HepG2 (cell line): ENCODE results near the gene USP32. TPM values are rescaled to one million over a fixed set of nuclear protein-coding genes. Genes with fewer than 3 reads are reported as not detected.

Experiments
- ATAC-seq: fragments of 200-7000 bp; cut with Tn5 transposase; 3 replicates; pipeline ENCODE4 v1.9.1; 2020; ENCODE audit warnings: mild to moderate bottlenecking, moderate library complexity
- BruUV-seq: library from RNA; stranded (reverse); fragments of 400-500 nt; replicated peaks from 2 replicates; lab custom pipeline; 2021; lab: Mats Ljungman, UMichigan
- CTCF ChIA-PET: fragments of 300-600 bp; formaldehyde crosslinking; extraction: SDS; loops from one replicate; lab custom pipeline; 2021; ENCODE audit warnings: low total read pairs, inconsistent platforms, low intra/inter-chr PET ratio; lab: Yijun Ruan, JAX
- POLR2A ChIA-PET: fragments of 350-600 bp; sonication (Branson Sonifier 250); formaldehyde crosslinking; loops from one replicate; lab custom pipeline; 2020; ENCODE audit warnings: antibody characterized with exemption, inconsistent platforms; lab: Yijun Ruan, JAX
- DNase-seq: peaks from one replicate; pipeline ENCODE4 v3.0.0-alpha.2; 2015; ENCODE audit warnings: low spot score
- FAIRE-seq: peaks from 3 replicates; lab custom pipeline; 2011; peaks lifted over from hg19 to GRCh38; lab: Jason Lieb, UNC
- H2AFZ ChIP-seq: one replicate; pipeline ENCODE4 v1.6.1; 2011; ENCODE audit warnings: low read length, inconsistent platforms
- H3K27ac ChIP-seq: fragments of 300-600 bp; 3 replicates; pipeline ENCODE4 v1.8.0; 2011; ENCODE audit warnings: mixed run types, mild to moderate bottlenecking, mixed read lengths, low read length, inconsistent platforms; ENCODE audit not compliant: insufficient read depth; ENCODE audit errors: extremely low read length
- H3K27me3 ChIP-seq, 2 experiments: fragments of 200-600 bp in 1 of 2; 2 replicates in 1 of 2; 3 replicates in 1 of 2; pipeline versions ENCODE4 v1.6.0 to v1.8.0; 2011; ENCODE audit warnings: low read length in 2 of 2, mild to moderate bottlenecking in 2 of 2, moderate library complexity in 2 of 2, inconsistent platforms in 1 of 2; ENCODE audit not compliant: insufficient read depth in 2 of 2, control insufficient read depth in 1 of 2
- H3K36me3 ChIP-seq, 2 experiments: fragments of 200-600 bp in 1 of 2; replicated peaks in 1 of 2; 2 replicates in 1 of 2; 3 replicates in 1 of 2; pipeline versions ENCODE4 v1.5.1 to v1.8.0; 2011; ENCODE audit warnings: low read length in 2 of 2, inconsistent platforms in 1 of 2; ENCODE audit not compliant: insufficient read depth in 2 of 2, control insufficient read depth in 1 of 2
- H3K4me1 ChIP-seq: 2 replicates; pipeline ENCODE4 v1.5.1; 2012; ENCODE audit warnings: low read length, inconsistent platforms; ENCODE audit not compliant: insufficient read depth
- H3K4me2 ChIP-seq: 2 replicates; pipeline ENCODE4 v1.6.0; 2011; ENCODE audit warnings: low read depth, low read length, inconsistent platforms
- H3K4me3 ChIP-seq, 3 experiments: fragments of 200-600 bp in 1 of 3; sonication (generic), shearing (Covaris generic) in 1 of 3; replicated peaks in 1 of 3; 2 replicates each; pipeline ENCODE4 v1.5.1; 2011 to 2016; ENCODE audit warnings: low read length in 3 of 3, inconsistent platforms in 2 of 3, low read depth in 2 of 3, mild to moderate bottlenecking in 2 of 3, control low read depth in 1 of 3, mixed read lengths in 1 of 3; ENCODE audit not compliant: insufficient read depth in 1 of 3
- H3K79me2 ChIP-seq: one replicate; pipeline ENCODE4 v1.6.1; 2011; ENCODE audit warnings: low read length, inconsistent platforms; ENCODE audit not compliant: insufficient read depth
- H3K9ac ChIP-seq: 2 replicates; pipeline ENCODE4 v1.6.0; 2011; ENCODE audit warnings: mild to moderate bottlenecking, low read depth, low read length, inconsistent platforms; ENCODE audit not compliant: insufficient read depth
- H3K9me3 ChIP-seq: 2 replicates; pipeline ENCODE4 v1.5.1; 2012; ENCODE audit warnings: mild to moderate bottlenecking, low read length
- H4K20me1 ChIP-seq: 2 replicates; pipeline ENCODE4 v1.6.0; 2011; ENCODE audit warnings: inconsistent platforms, mild to moderate bottlenecking, low read length, moderate library complexity; ENCODE audit not compliant: insufficient read depth
- ATM ChIP-seq: fragments of 450-650 bp; IDR thresholded peaks from 2 replicates; pipeline ENCODE4 v1.7.1; 2017; ENCODE audit warnings: mild to moderate bottlenecking, borderline replicate concordance
- CREM ChIP-seq, 2 experiments: sonication (generic) in 1 of 2; formaldehyde crosslinking in 1 of 2; IDR thresholded peaks; 2 replicates each; pipeline versions ENCODE4 v1.4.0 to v1.6.1; 2016 to 2020; ENCODE audit warnings: antibody characterized with exemption in 1 of 2, mild to moderate bottlenecking in 1 of 2, missing genetic modification reagents in 1 of 2
- GABPA ChIP-seq, 2 experiments: IDR thresholded peaks; 2 replicates each; pipeline ENCODE4 v1.6.1; 2011 to 2016; ENCODE audit warnings: low read depth in 2 of 2, low read length in 1 of 2, missing biosample characterization in 1 of 2, missing genetic modification characterization in 1 of 2
- HES4 ChIP-seq: sonication (generic); formaldehyde crosslinking; IDR thresholded peaks from 2 replicates; pipeline ENCODE4 v1.9.0; 2021; ENCODE audit warnings: mild to moderate bottlenecking, missing genetic modification reagents, borderline replicate concordance
- HNRNPH1 ChIP-seq: fragments of 200-400 bp; formaldehyde crosslinking; optimal IDR thresholded peaks from 2 replicates; pipeline ENCODE3; 2017; ENCODE audit warnings: mild to moderate bottlenecking, low read depth, low read length
- PAF1 ChIP-seq: IDR thresholded peaks from 2 replicates; pipeline ENCODE4 v1.6.1; 2016; ENCODE audit warnings: missing genetic modification reagents, missing compliant biosample characterization
- REL ChIP-seq: sonication (generic); formaldehyde crosslinking; conservative IDR thresholded peaks from 2 replicates; pipeline ENCODE4 v1.8.0; 2022; ENCODE audit warnings: mild to moderate bottlenecking, missing genetic modification reagents, moderate library complexity
- TGIF2 ChIP-seq: IDR thresholded peaks from 2 replicates; pipeline ENCODE4 v1.6.1; 2016; ENCODE audit warnings: control low read depth, missing compliant biosample characterization
- ZMYM3 ChIP-seq: sonication (generic); formaldehyde crosslinking; IDR thresholded peaks from 2 replicates; pipeline ENCODE4 v1.5.1; 2020; ENCODE audit warnings: mild to moderate bottlenecking, missing genetic modification reagents
- ZNF12 ChIP-seq: sonication (generic); formaldehyde crosslinking; IDR thresholded peaks from 2 replicates; pipeline ENCODE4 v1.5.0; 2020; ENCODE audit warnings: missing genetic modification reagents
- ZNF207 ChIP-seq: fragments of 450-650 bp; IDR thresholded peaks from 2 replicates; pipeline ENCODE4 v1.6.1; 2016; ENCODE audit warnings: antibody characterized with exemption, borderline replicate concordance
- ZNF431 ChIP-seq: sonication (generic); formaldehyde crosslinking; IDR thresholded peaks from 2 replicates; pipeline ENCODE4 v1.9.0; 2022; ENCODE audit warnings: missing genetic modification reagents, low read depth, mild to moderate bottlenecking, borderline replicate concordance
- ZNF614 ChIP-seq: IDR thresholded peaks from 2 replicates; pipeline ENCODE4 v1.6.1; 2018; ENCODE audit warnings: missing biosample characterization, missing genetic modification reagents, inconsistent platforms, borderline replicate concordance
- ZNF850 ChIP-seq: sonication (generic); formaldehyde crosslinking; conservative IDR thresholded peaks from 2 replicates; pipeline ENCODE4 v1.9.0; 2021; ENCODE audit warnings: mild to moderate bottlenecking, missing genetic modification reagents
- WGBS: methylation state at CpG from one replicate; pipeline ENCODE4 v1.1.6; 2017; ENCODE audit warnings: low lambda C conversion rate; 5-methylcytosine and 5-hydroxymethylcytosine counted together
- in situ Hi-C: cut with HindIII; loops from 2 replicates; pipeline ENCODE4 v1.10.0; 2017; ENCODE audit warnings: low pct_unique_long_range_greater_than_20kb; ENCODE audit not compliant: extremely low pct_ligation_motif_present
- intact Hi-C: fragments of 100-400 bp; cut with micrococcal nuclease; formaldehyde crosslinking; loops from one replicate; pipeline ENCODE4 v1.10.0; 2022; ENCODE audit not compliant: unreplicated experiment
- polyA plus RNA-seq, 8 experiments: library from polyadenylated mRNA; depleted of rRNA in 3 of 8; stranded (reverse) in 7 of 8; unstranded in 1 of 8; fragments of >200 nt; fragmentation: Illumina TruSeq in 4 of 8; extraction: Trizol in 4 of 8; gene quantifications; 2 replicates each; pipeline versions ENCODE4 v1.2.1 to v1.2.3, GENCODE V29; 2011 to 2016; ENCODE audit warnings: low read depth in 4 of 8, missing spikeins in 1 of 8, mixed read lengths in 1 of 8; ENCODE audit not compliant: insufficient read depth in 1 of 8
- total RNA-seq, 5 experiments: library from RNA; depleted of rRNA; stranded (reverse); fragments of >200 nt; fragmentation: Illumina TruSeq; extraction: Trizol; gene quantifications; 2 replicates each; pipeline ENCODE4 v1.2.3, GENCODE V29; 2016; ENCODE audit warnings: low read depth in 1 of 5
- TF ChIP-seq, protein P1 (sequence below): sonication (generic); formaldehyde crosslinking; IDR thresholded peaks from 2 replicates; pipeline ENCODE4 v1.4.0; 2020; ENCODE audit warnings: mild to moderate bottlenecking, missing genetic modification reagents

USP32 gene
- total and polyA plus RNA-seq, 2 of the 13 experiments (the other 11 are each of a cell fraction or from before 2014, with no cell fraction given) = 24.9 to 39.9 TPM

DNA sequence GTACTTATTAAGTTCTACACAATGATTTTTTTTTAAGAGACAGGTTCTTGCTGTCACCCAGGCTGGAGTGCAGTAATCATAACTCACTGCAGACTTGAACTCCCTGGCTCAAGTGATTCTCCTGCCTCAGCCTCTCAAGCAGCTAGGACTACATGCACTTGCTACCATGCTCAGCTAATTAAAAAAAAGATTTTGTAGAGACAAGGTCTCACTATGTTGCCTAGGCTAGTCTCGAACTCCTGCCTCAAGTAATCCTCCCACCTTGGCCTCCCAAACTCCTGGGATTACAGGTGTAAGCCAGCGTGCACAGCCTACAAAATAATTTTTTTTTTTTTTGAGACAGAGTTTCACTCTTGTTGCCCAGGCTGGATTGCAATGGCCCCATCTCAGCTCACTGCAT, 22.2 kb downstream of the USP32 start:
- no TSS peak for BruUV-seq
- POLR2A ChIA-PET = no interaction called here
- CTCF ChIA-PET = no interaction called here
- no peak overlapping the region for H3K4me3 ChIP-seq
- no peaks in the 10 kb centered on the region for H3K9me3 ChIP-seq
- WGBS = 95% methylated on average over 2 of the region's 2 CpGs
- no peaks in the 10 kb centered on the region for H3K36me3 ChIP-seq
- intact Hi-C loops = loop anchor here (10.0 kb wide), 1 partner anchor 45 kb away; no protein-coding TSS in a partner anchor
- no peaks in the 10 kb centered on the region for H3K27me3 ChIP-seq
- no peaks in the 10 kb centered on the region for H4K20me1 ChIP-seq
- no peak for TF ChIP-seq ZNF850
- no peak for TF ChIP-seq HNRNPH1
- TF ChIP-seq ZNF207 = no peak
- TF ChIP-seq TGIF2 (CRISPR knock-in tag) = no peak
- TF ChIP-seq ZNF614 = no peak
- no peak for TF ChIP-seq ZMYM3
- no peak for TF ChIP-seq PAF1
- TF ChIP-seq CREM (IDR thresholded peaks at IDR 0.05) = no peak
- TF ChIP-seq CREM (CRISPR knock-in tag; IDR thresholded peaks at IDR 0.05) = no peak
- no peak for TF ChIP-seq ZNF431
- TF ChIP-seq ATM = no peak
- no peak for TF ChIP-seq HES4
- TF ChIP-seq GABPA (IDR thresholded peaks at IDR 0.05; ENCODE audit: low read depth, low read length) = no peak
- TF ChIP-seq GABPA (CRISPR knock-in tag; IDR thresholded peaks at IDR 0.05; ENCODE audit: low read depth) = no peak
- TF ChIP-seq ZNF12 = no peak
- TF ChIP-seq, protein P1, sequence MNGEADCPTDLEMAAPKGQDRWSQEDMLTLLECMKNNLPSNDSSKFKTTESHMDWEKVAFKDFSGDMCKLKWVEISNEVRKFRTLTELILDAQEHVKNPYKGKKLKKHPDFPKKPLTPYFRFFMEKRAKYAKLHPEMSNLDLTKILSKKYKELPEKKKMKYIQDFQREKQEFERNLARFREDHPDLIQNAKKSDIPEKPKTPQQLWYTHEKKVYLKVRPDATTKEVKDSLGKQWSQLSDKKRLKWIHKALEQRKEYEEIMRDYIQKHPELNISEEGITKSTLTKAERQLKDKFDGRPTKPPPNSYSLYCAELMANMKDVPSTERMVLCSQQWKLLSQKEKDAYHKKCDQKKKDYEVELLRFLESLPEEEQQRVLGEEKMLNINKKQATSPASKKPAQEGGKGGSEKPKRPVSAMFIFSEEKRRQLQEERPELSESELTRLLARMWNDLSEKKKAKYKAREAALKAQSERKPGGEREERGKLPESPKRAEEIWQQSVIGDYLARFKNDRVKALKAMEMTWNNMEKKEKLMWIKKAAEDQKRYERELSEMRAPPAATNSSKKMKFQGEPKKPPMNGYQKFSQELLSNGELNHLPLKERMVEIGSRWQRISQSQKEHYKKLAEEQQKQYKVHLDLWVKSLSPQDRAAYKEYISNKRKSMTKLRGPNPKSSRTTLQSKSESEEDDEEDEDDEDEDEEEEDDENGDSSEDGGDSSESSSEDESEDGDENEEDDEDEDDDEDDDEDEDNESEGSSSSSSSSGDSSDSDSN (CRISPR knock-in tag) = no peak
- no peak for TF ChIP-seq REL (CRISPR knock-in tag)
- no peak overlapping the region for H3K4me2 ChIP-seq
- in situ Hi-C loops = no loop called here
- no peak overlapping the region for H3K27ac ChIP-seq
- FAIRE-seq (no peak), ATAC-seq (no peak), DNase-seq (no peak)
- no peak overlapping the region for H2AFZ ChIP-seq
- H3K79me2 ChIP-seq = peaks cover 40% of the 10 kb centered on the region
- no peak overlapping the region for H3K9ac ChIP-seq
- peaks cover 19% of the 10 kb centered on the region for H3K4me1 ChIP-seq
